Mammary epithelial cell (primary cell): ENCODE results near the gene SEMA3D.

Experiments used
- CTCF ChIP-seq, 2 donors: IDR thresholded peaks in 1 of 2; conservative IDR thresholded peaks in 1 of 2; 2 replicates each; pipeline ENCODE4 v1.5.1; 2011 to 2012; ENCODE audit warnings: inconsistent platforms in 2 of 2, low read length in 2 of 2, mild to moderate bottlenecking in 2 of 2, control low read depth in 1 of 2, low read depth in 1 of 2; ENCODE audit not compliant: insufficient read depth in 1 of 2; ENCODE audit errors: extremely low read depth in 1 of 2
- EZH2 ChIP-seq: IDR thresholded peaks from 2 replicates; pipeline ENCODE4 v1.6.1; 2012; ENCODE audit warnings: low read length, inconsistent platforms, borderline replicate concordance

GRCh38 chr7:85025312-85025756 lies 161.5 kb downstream of the SEMA3D start:
- no peak for TF ChIP-seq EZH2
- no peak for TF ChIP-seq CTCF (conservative IDR thresholded peaks at IDR 0.05 in 1 of 2, IDR thresholded peaks at IDR 0.05 in 1 of 2; ENCODE audit: extremely low read depth in 1 of 2, insufficient read depth in 1 of 2, low read depth in 1 of 2, low read length in 2 of 2)
